K562 (cell line): ENCODE measurements around the gene NR5A2. TPM values are rescaled to one million over a fixed set of nuclear protein-coding genes. Genes with fewer than 3 reads are reported as not detected.
A peak's percentile ranks its signal among the peaks of the same experiment; 100 is the strongest.

ENCODE experiments used
- ATAC-seq: fragments of 200-7000 bp; cut with Tn5 transposase; 3 replicates; pipeline ENCODE4 v1.9.1; 2020; ENCODE audit warnings: moderate library complexity
- BruUV-seq: library from RNA; stranded (reverse); fragments of 400-500 nt; replicated peaks from 2 replicates; lab custom pipeline; 2021; lab: Mats Ljungman, UMichigan
- CTCF ChIA-PET: fragments of 300-600 bp; formaldehyde crosslinking; extraction: SDS; loops from one replicate; lab custom pipeline; 2021; ENCODE audit warnings: low intra/inter-chr PET ratio; lab: Yijun Ruan, JAX
- POLR2A ChIA-PET: fragments of 300-600, 350-650 bp; sonication (Branson Sonifier 250); formaldehyde crosslinking; extraction: SDS; loops from one replicate; lab custom pipeline; 2021; ENCODE audit warnings: antibody characterized with exemption, inconsistent platforms; lab: Yijun Ruan, JAX
- DNase-seq, 4 experiments: peaks; one replicate each; pipeline versions ENCODE4 v3.0.0 to v3.0.0-alpha.2; 2011 to 2018; ENCODE audit warnings: low spot score in 3 of 4, mixed read lengths in 3 of 4; ENCODE audit errors: extremely low read depth in 1 of 4
- FAIRE-seq: peaks from 2 replicates; lab custom pipeline; 2011; peaks lifted over from hg19 to GRCh38; lab: Jason Lieb, UNC
- H2AFZ ChIP-seq: 2 replicates; pipeline ENCODE4 v1.6.0; 2011; ENCODE audit warnings: low read depth, low read length, control low read depth, inconsistent platforms
- H3K27ac ChIP-seq: fragments of 200-600 bp; 3 replicates; pipeline ENCODE4 v1.8.0; 2011; ENCODE audit warnings: low read depth, mild to moderate bottlenecking, control low read depth, inconsistent platforms, low read length, moderate library complexity, mixed read lengths; ENCODE audit errors: extremely low read depth
- H3K27me3 ChIP-seq, 2 experiments: fragments of 300-600 bp in 1 of 2; 2 replicates in 1 of 2; 3 replicates in 1 of 2; pipeline versions ENCODE4 v1.6.0 to v1.8.0; 2011; ENCODE audit warnings: inconsistent platforms in 2 of 2, low read length in 2 of 2, mild to moderate bottlenecking in 1 of 2, mixed read lengths in 1 of 2, moderate library complexity in 1 of 2; ENCODE audit not compliant: control insufficient read depth in 2 of 2, insufficient read depth in 2 of 2
- H3K36me3 ChIP-seq: fragments of 300-600 bp; 3 replicates; pipeline ENCODE4 v1.8.0; 2011; ENCODE audit warnings: mild to moderate bottlenecking, low read length, inconsistent platforms; ENCODE audit not compliant: control insufficient read depth, insufficient read depth
- H3K4me1 ChIP-seq, 2 experiments: fragments of 200-600 bp in 1 of 2; replicated peaks in 1 of 2; 2 replicates in 1 of 2; 3 replicates in 1 of 2; pipeline versions ENCODE4 v1.5.1 to v1.8.0; 2011; ENCODE audit warnings: inconsistent platforms in 2 of 2, low read length in 2 of 2, mild to moderate bottlenecking in 1 of 2, mixed read lengths in 1 of 2, moderate library complexity in 1 of 2; ENCODE audit not compliant: control insufficient read depth in 2 of 2, insufficient read depth in 2 of 2
- H3K4me2 ChIP-seq: 2 replicates; pipeline ENCODE4 v1.6.1; 2011; ENCODE audit warnings: low read length, control low read depth, inconsistent platforms, mixed read lengths; ENCODE audit not compliant: insufficient read depth
- H3K4me3 ChIP-seq: fragments of 200-600 bp; sonication (generic), shearing (Covaris generic); 2 replicates; pipeline ENCODE4 v1.5.1; 2016; ENCODE audit warnings: control low read depth, inconsistent platforms
- H3K79me2 ChIP-seq: fragments of 200-600 bp; 3 replicates; pipeline ENCODE4 v1.8.0; 2011; ENCODE audit warnings: low read length, inconsistent platforms; ENCODE audit not compliant: control insufficient read depth, insufficient read depth
- H3K9ac ChIP-seq, 2 experiments: 2 replicates each; pipeline versions ENCODE4 v1.6.0 to v1.6.1; 2011; ENCODE audit warnings: low read depth in 2 of 2, low read length in 2 of 2, control low read depth in 1 of 2, inconsistent platforms in 1 of 2, mild to moderate bottlenecking in 1 of 2, mixed read lengths in 1 of 2; ENCODE audit not compliant: insufficient read depth in 1 of 2
- H3K9me1 ChIP-seq: one replicate; pipeline ENCODE4 v1.6.0; 2011; ENCODE audit warnings: inconsistent platforms, mild to moderate bottlenecking, low read length, moderate library complexity; ENCODE audit not compliant: control insufficient read depth, insufficient read depth
- H3K9me3 ChIP-seq: replicated peaks from 2 replicates; pipeline ENCODE4 v1.5.1; 2011; ENCODE audit warnings: low read depth, low read length, inconsistent platforms; ENCODE audit not compliant: control insufficient read depth, insufficient read depth
- H4K20me1 ChIP-seq: replicated peaks from 2 replicates; pipeline ENCODE4 v1.6.1; 2011; ENCODE audit warnings: low read length, inconsistent platforms, mixed read lengths; ENCODE audit not compliant: control insufficient read depth, insufficient read depth
- ARID2 ChIP-seq: fragments of 450-650 bp; IDR thresholded peaks from 2 replicates; pipeline ENCODE4 v1.6.1; 2017; ENCODE audit warnings: antibody characterized with exemption, mild to moderate bottlenecking
- CCNT2 ChIP-seq: IDR thresholded peaks from 2 replicates; pipeline ENCODE4 v1.6.1; 2011; ENCODE audit warnings: borderline replicate concordance, low read depth, mild to moderate bottlenecking, moderate library complexity, mixed read lengths, low read length; ENCODE audit not compliant: insufficient read length; ENCODE audit errors: extremely low read depth
- CEBPZ ChIP-seq: fragments of 150-350 bp; IDR thresholded peaks from 2 replicates; pipeline ENCODE4 v1.6.1; 2014; ENCODE audit warnings: low read depth, mild to moderate bottlenecking, low read length, borderline replicate concordance
- GTF2F1 ChIP-seq: IDR thresholded peaks from 2 replicates; pipeline ENCODE4 v1.6.1; 2011; ENCODE audit warnings: low read depth, low read length, improper control_type of control experiment
- HNRNPH1 ChIP-seq: fragments of 200-400 bp; formaldehyde crosslinking; optimal IDR thresholded peaks from 2 replicates; pipeline ENCODE3; 2017; ENCODE audit warnings: low read depth, mild to moderate bottlenecking, low read length, moderate library complexity
- KAT2B ChIP-seq: IDR thresholded peaks from one replicate; pipeline ENCODE4 v1.6.1; 2012; ENCODE audit warnings: low read depth, mild to moderate bottlenecking, control low read depth, inconsistent platforms, low read length, moderate library complexity
- KHSRP ChIP-seq: fragments of 450-650 bp; IDR thresholded peaks from 2 replicates; pipeline ENCODE4 v1.6.1; 2017
- MCM2 ChIP-seq: fragments of 450-650 bp; IDR thresholded peaks from 2 replicates; pipeline ENCODE4 v1.6.1; 2017; ENCODE audit warnings: low read depth, mild to moderate bottlenecking
- MEIS2 ChIP-seq: fragments of 450-650 bp; IDR thresholded peaks from 2 replicates; pipeline ENCODE4 v1.6.1; 2014; ENCODE audit warnings: mild to moderate bottlenecking; ENCODE audit not compliant: partially characterized antibody
- NFIX ChIP-seq: fragments of 250-450 bp; sonication (Bioruptor Pico); IDR thresholded peaks from 2 replicates; pipeline ENCODE4 v1.4.0; 2020; ENCODE audit warnings: low read depth, mild to moderate bottlenecking, moderate library complexity
- PHB2 ChIP-seq: fragments of 450-650 bp; IDR thresholded peaks from 2 replicates; pipeline ENCODE4 v1.6.1; 2017; ENCODE audit warnings: low read depth
- PKNOX1 ChIP-seq: fragments of 450-650 bp; IDR thresholded peaks from 2 replicates; pipeline ENCODE4 v1.6.1; 2016
- RBM15 ChIP-seq: fragments of 200-400 bp; formaldehyde crosslinking; IDR thresholded peaks from 2 replicates; pipeline ENCODE4 v1.6.1; 2018; ENCODE audit warnings: mild to moderate bottlenecking, low read length, moderate library complexity; ENCODE audit not compliant: insufficient read depth
- TFAP4 ChIP-seq: sonication (generic); formaldehyde crosslinking; IDR thresholded peaks from 2 replicates; pipeline ENCODE4 v1.8.0; 2022; ENCODE audit warnings: missing genetic modification reagents, mild to moderate bottlenecking, moderate library complexity, borderline replicate concordance
- THRAP3 ChIP-seq: fragments of 450-650 bp; IDR thresholded peaks from 2 replicates; pipeline ENCODE4 v1.6.1; 2016; ENCODE audit warnings: mild to moderate bottlenecking, inconsistent platforms, borderline replicate concordance
- TSC22D4 ChIP-seq: fragments of 450-650 bp; IDR thresholded peaks from 2 replicates; pipeline ENCODE4 v1.6.1; 2016; ENCODE audit warnings: missing genetic modification characterization, missing biosample characterization, control low read depth
- ZNF274 ChIP-seq: IDR thresholded peaks from 2 replicates; pipeline ENCODE4 v1.6.1; 2011; ENCODE audit warnings: low read depth, mild to moderate bottlenecking, low read length, moderate library complexity, borderline replicate concordance
- in situ Hi-C: fragments of 300-500 bp; cut with MboI; formaldehyde crosslinking; loops from 4 replicates; pipeline ENCODE4 v1.15.0; 2018; ENCODE audit warnings: inconsistent platforms, mixed read lengths
- intact Hi-C: fragments of 100-400 bp; cut with micrococcal nuclease; formaldehyde crosslinking; loops from 2 replicates; pipeline ENCODE4 v1.14.2; 2022
- polyA plus RNA-seq, 8 experiments: library from polyadenylated mRNA; depleted of rRNA in 4 of 8; stranded (reverse) in 5 of 8; unstranded in 3 of 8; fragments of >200 nt; fragmentation: Nextera tagmentation in 2 of 8; fragmentation: Illumina TruSeq in 1 of 8; extraction: Ambion mirVana in 2 of 8; extraction: Trizol in 1 of 8; gene quantifications; 2 replicates each; pipeline versions ENCODE4 v1.2.1 to v1.2.3, GENCODE V29; 2011 to 2014; ENCODE audit warnings: inconsistent platforms in 1 of 8, missing spikeins in 1 of 8
- total RNA-seq, 7 experiments: library from RNA; depleted of rRNA in 6 of 7; stranded (reverse); fragments of >200 nt in 6 of 7; fragmentation: Illumina TruSeq in 2 of 7; extraction: Trizol in 2 of 7; gene quantifications; 2 replicates each; pipeline versions ENCODE4 v1.2.1 to v1.2.3, GENCODE V29; 2011 to 2021; ENCODE audit warnings: low replicate concordance in 1 of 7

Gene NR5A2
- total and polyA plus RNA-seq, 9 of the 15 experiments (the other 6 are each of a cell fraction or from before 2014, with no cell fraction given): 0.13 to 0.40 (median 0.29) TPM

GRCh38 chr1:200154069-200154767 lies 126.7 kb downstream of the NR5A2 start:
- Histone ChIP-seq H3K79me2 (no peaks in the 10 kb centered on the region), H3K9me3 (no peaks in the 10 kb centered on the region), H3K27ac (peak overlapping the region; percentile 56), H4K20me1 (no peaks in the 10 kb centered on the region), H3K9me1 (no peaks in the 10 kb centered on the region), H3K36me3 (no peaks in the 10 kb centered on the region), H3K27me3 (no peaks in the 10 kb centered on the region), H3K4me1 (peaks cover 4 to 45% of the 10 kb centered on the region in 2 experiments; a peak in 4 of 5 replicates), H2AFZ (peak overlapping the region; percentile 34; the same call in 1 of the 2 replicates), H3K4me2 (peak overlapping the region; percentile 9; the same call in 1 of the 2 replicates), H3K9ac (peak overlapping the region in 1 of 2 experiments; percentile 1; a peak in 1 of 4 replicates), H3K4me3 (no peak overlapping the region)
- in situ Hi-C loops (no loop called here), intact Hi-C loops (no loop called here)
- FAIRE-seq: peak; percentile 99
- peak; percentile 95 for ATAC-seq
- no TSS peak for BruUV-seq
- POLR2A ChIA-PET: interaction anchor here (0.6 to 1.3 kb wide), 4 partner anchors 8 to 316 kb away, joined by 3 to 4 read pairs (median 4); no protein-coding TSS in a partner anchor
- CTCF ChIA-PET: no interaction called here
- peak; percentile 73 to 94 (median 82) for DNase-seq
- TF ChIP-seq MCM2: no peak
- peak; percentile 54; the same call in 1 of the 2 replicates for TF ChIP-seq PKNOX1
- 0 out of 2 replicates have a peak, but pooled peaks have one; percentile 52 for TF ChIP-seq KHSRP
- no peak for TF ChIP-seq KAT2B
- TF ChIP-seq RBM15: no peak
- peak; percentile 82; the same call in 1 of the 2 replicates for TF ChIP-seq PHB2
- TF ChIP-seq GTF2F1: no peak
- TF ChIP-seq CEBPZ: no peak
- no peak for TF ChIP-seq TSC22D4
- no peak for TF ChIP-seq NFIX (CRISPR knock-in tag)
- TF ChIP-seq THRAP3: 0 out of 2 replicates have a peak, but pooled peaks have one; percentile 50
- TF ChIP-seq CCNT2: peak; percentile 98
- TF ChIP-seq ARID2: no peak
- TF ChIP-seq TFAP4 (CRISPR knock-in tag): no peak
- TF ChIP-seq HNRNPH1: no peak
- TF ChIP-seq MEIS2: peak; percentile 70
- TF ChIP-seq ZNF274: peak; percentile 52; the same call in 1 of the 2 replicates
